Trophoblast cell (in vitro differentiated cells and primary cell): ENCODE measurements around the gene MACROH2A2.

Experiments
- DNase-seq, 2 donors: peaks; one replicate each; pipeline ENCODE4 v3.0.0-alpha.2; 2016
- H2AFZ ChIP-seq: 2 replicates; pipeline ENCODE4 v1.6.1; 2013; ENCODE audit warnings: low read length, moderate library complexity, mild to moderate bottlenecking; ENCODE audit not compliant: insufficient read depth, poor library complexity
- H2AK5ac ChIP-seq: 2 replicates; pipeline ENCODE4 v1.6.1; 2013; ENCODE audit warnings: mild to moderate bottlenecking, low read length
- H2BK120ac ChIP-seq: 2 replicates; pipeline ENCODE4 v1.6.1; 2013; ENCODE audit warnings: low read length, mild to moderate bottlenecking, moderate library complexity; ENCODE audit not compliant: insufficient read depth, poor library complexity
- H2BK12ac ChIP-seq: 2 replicates; pipeline ENCODE4 v1.6.1; 2013; ENCODE audit warnings: mild to moderate bottlenecking, low read length, moderate library complexity
- H2BK5ac ChIP-seq: 2 replicates; pipeline ENCODE4 v1.6.1; 2013; ENCODE audit warnings: low read length, low read depth, moderate library complexity, mild to moderate bottlenecking; ENCODE audit not compliant: poor library complexity
- H3K14ac ChIP-seq: 2 replicates; pipeline ENCODE4 v1.6.1; 2013; ENCODE audit warnings: mild to moderate bottlenecking, low read length
- H3K18ac ChIP-seq: 2 replicates; pipeline ENCODE4 v1.6.1; 2013; ENCODE audit warnings: mild to moderate bottlenecking, low read length
- H3K23ac ChIP-seq: 2 replicates; pipeline ENCODE4 v1.6.1; 2013; ENCODE audit warnings: low read length
- H3K27ac ChIP-seq: 2 replicates; pipeline ENCODE4 v1.5.1; 2013; ENCODE audit warnings: low read depth, mild to moderate bottlenecking, inconsistent platforms, low read length, moderate library complexity
- H3K27me3 ChIP-seq: 2 replicates; pipeline ENCODE4 v1.6.1; 2013; ENCODE audit warnings: inconsistent platforms, mild to moderate bottlenecking, low read length, moderate library complexity; ENCODE audit not compliant: insufficient read depth
- H3K36me3 ChIP-seq, 2 experiments: 1 replicate in 1 of 2; 2 replicates in 1 of 2; pipeline ENCODE4 v1.6.1; 2013; ENCODE audit warnings: low read length in 2 of 2, mild to moderate bottlenecking in 2 of 2, moderate library complexity in 1 of 2; ENCODE audit not compliant: insufficient read depth in 2 of 2, control insufficient read depth in 1 of 2
- H3K4ac ChIP-seq: 2 replicates; pipeline ENCODE4 v1.6.1; 2013; ENCODE audit warnings: low read depth, mild to moderate bottlenecking, low read length, moderate library complexity
- H3K4me1 ChIP-seq, 2 experiments: 1 replicate in 1 of 2; 2 replicates in 1 of 2; pipeline ENCODE4 v1.6.1; 2013; ENCODE audit warnings: low read length in 2 of 2, mild to moderate bottlenecking in 2 of 2, moderate library complexity in 1 of 2; ENCODE audit not compliant: insufficient read depth in 2 of 2, control insufficient read depth in 1 of 2
- H3K4me2 ChIP-seq: 2 replicates; pipeline ENCODE4 v1.6.1; 2013; ENCODE audit warnings: inconsistent platforms, mild to moderate bottlenecking, low read length, moderate library complexity
- H3K4me3 ChIP-seq: 2 replicates; pipeline ENCODE4 v1.5.1; 2013; ENCODE audit warnings: mild to moderate bottlenecking, low read depth, low read length, inconsistent platforms
- H3K79me1 ChIP-seq: one replicate; pipeline ENCODE4 v1.6.1; 2013; ENCODE audit warnings: low read length
- H3K79me2 ChIP-seq: 2 replicates; pipeline ENCODE4 v1.6.1; 2013; ENCODE audit warnings: low read length, mild to moderate bottlenecking; ENCODE audit not compliant: control insufficient read depth, insufficient read depth, poor library complexity
- H3K9ac ChIP-seq: 2 replicates; pipeline ENCODE4 v1.6.1; 2013; ENCODE audit warnings: mild to moderate bottlenecking, low read length
- H3K9me3 ChIP-seq: 2 replicates; pipeline ENCODE4 v1.6.1; 2013; ENCODE audit warnings: low read depth, mild to moderate bottlenecking, control low read depth, inconsistent platforms, low read length; ENCODE audit not compliant: insufficient read depth
- H4K12ac ChIP-seq: 2 replicates; pipeline ENCODE4 v1.6.1; 2013; ENCODE audit warnings: low read depth, mild to moderate bottlenecking, low read length, moderate library complexity
- H4K8ac ChIP-seq: 2 replicates; pipeline ENCODE4 v1.6.1; 2013; ENCODE audit warnings: low read depth, mild to moderate bottlenecking, low read length, moderate library complexity
- H4K91ac ChIP-seq: one replicate; pipeline ENCODE4 v1.6.1; 2013; ENCODE audit warnings: low read depth, mild to moderate bottlenecking, low read length, moderate library complexity
- WGBS: extraction: QIAGEN DNeasy Blood & Tissue Kit; methylation state at CpG from one replicate; pipeline ENCODE4 v1.1.7; 2013; ENCODE audit warnings: missing lambda C conversion rate; ENCODE audit not compliant: insufficient read length, insufficient coverage; ENCODE audit errors: extremely low coverage; 5-methylcytosine and 5-hydroxymethylcytosine counted together

Gene MACROH2A2

DNA sequence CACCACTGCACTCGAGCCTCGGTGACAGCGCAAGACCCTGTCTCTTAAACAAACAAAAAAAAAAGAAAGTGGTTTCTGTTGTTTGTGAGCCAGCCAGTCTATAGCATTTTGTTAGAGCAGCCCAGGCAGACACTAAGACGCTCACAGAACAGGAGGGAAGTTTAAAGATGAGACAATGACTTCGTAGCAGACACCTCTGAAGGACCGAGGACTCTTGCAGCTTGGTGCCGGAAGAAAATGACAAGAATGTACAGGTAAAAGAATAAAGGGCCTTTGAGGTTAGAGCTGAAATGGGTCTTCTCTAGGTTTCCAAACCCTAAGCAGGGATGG, 39.7 kb downstream of the MACROH2A2 start:
- H2AFZ ChIP-seq, result no peak overlapping the region
- H3K4me2 ChIP-seq, result no peak overlapping the region
- H3K27ac ChIP-seq, result no peak overlapping the region
- H2AK5ac ChIP-seq, result no peak overlapping the region
- no CpG with 5 or more reads among the region's 7 CpGs for WGBS
- no peak overlapping the region for H4K8ac ChIP-seq
- peaks cover 3% of the 10 kb centered on the region for H3K79me1 ChIP-seq
- H2BK5ac ChIP-seq, result no peak overlapping the region
- H4K12ac ChIP-seq, result no peak overlapping the region
- peaks cover 9 to 11% of the 10 kb centered on the region in 2 experiments for H3K4me1 ChIP-seq
- no peak overlapping the region for H3K4ac ChIP-seq
- no peak overlapping the region for H3K18ac ChIP-seq
- H3K36me3 ChIP-seq, result peaks cover 0 to 4% of the 10 kb centered on the region in 2 experiments
- H2BK120ac ChIP-seq, result no peak overlapping the region
- H3K4me3 ChIP-seq, result no peak overlapping the region
- no peak overlapping the region for H3K9ac ChIP-seq
- no peak overlapping the region for H3K23ac ChIP-seq
- H3K27me3 ChIP-seq, result no peaks in the 10 kb centered on the region
- no peaks in the 10 kb centered on the region for H3K9me3 ChIP-seq
- H3K79me2 ChIP-seq, result no peaks in the 10 kb centered on the region
- H3K14ac ChIP-seq, result no peak overlapping the region
- H4K91ac ChIP-seq, result no peak overlapping the region
- no peak for DNase-seq
- H2BK12ac ChIP-seq, result no peak overlapping the region

GRCh38 chr10:70093335-70093944, 40.8 kb downstream of the MACROH2A2 start:
- Histone ChIP-seq H3K9me3 (no peaks in the 10 kb centered on the region), H3K14ac (no peak overlapping the region), H3K4me2 (no peak overlapping the region), H4K12ac (no peak overlapping the region), H3K9ac (no peak overlapping the region), H2BK5ac (no peak overlapping the region), H4K91ac (no peak overlapping the region), H4K8ac (no peak overlapping the region), H3K79me2 (no peaks in the 10 kb centered on the region), H3K27ac (no peak overlapping the region), H3K18ac (no peak overlapping the region), H3K4ac (no peak overlapping the region), H2BK12ac (no peak overlapping the region), H3K36me3 (peaks cover 0 to 4% of the 10 kb centered on the region in 2 experiments), H3K27me3 (no peaks in the 10 kb centered on the region), H3K23ac (no peak overlapping the region), H3K79me1 (peaks cover 3% of the 10 kb centered on the region), H3K4me3 (no peak overlapping the region), H2AK5ac (no peak overlapping the region), H3K4me1 (peaks cover 9 to 11% of the 10 kb centered on the region in 2 experiments), H2AFZ (no peak overlapping the region), H2BK120ac (no peak overlapping the region)
- WGBS, result no CpG with 5 or more reads among the region's 9 CpGs
- DNase-seq, result no peak

- Histone ChIP-seq H3K23ac (no peak overlapping the region), H4K8ac (no peak overlapping the region), H3K4me2 (no peak overlapping the region), H3K4ac (no peak overlapping the region), H2AK5ac (no peak overlapping the region), H2BK5ac (no peak overlapping the region), H3K9ac (no peak overlapping the region), H3K18ac (no peak overlapping the region), H3K9me3 (no peaks in the 10 kb centered on the region), H2AFZ (no peak overlapping the region), H4K91ac (no peak overlapping the region), H3K14ac (no peak overlapping the region), H3K4me3 (no peak overlapping the region), H2BK120ac (no peak overlapping the region), H3K36me3 (peaks cover 0 to 4% of the 10 kb centered on the region in 2 experiments), H4K12ac (no peak overlapping the region), H3K27me3 (no peaks in the 10 kb centered on the region), H3K79me1 (peaks cover 3% of the 10 kb centered on the region), H3K27ac (no peak overlapping the region), H3K4me1 (peaks cover 9 to 11% of the 10 kb centered on the region in 2 experiments), H3K79me2 (no peaks in the 10 kb centered on the region), H2BK12ac (no peak overlapping the region)
- DNase-seq, result no peak
- WGBS, result no CpG with 5 or more reads among the region's 2 CpGs
Observed at GRCh38 chr10:70094250-70094649, 41.6 kb downstream of the MACROH2A2 start.

GRCh38 chr10:70096016-70096704, 43.5 kb downstream of the MACROH2A2 start:
- H3K9me3 ChIP-seq, result no peaks in the 10 kb centered on the region
- no CpG with 5 or more reads among the region's 6 CpGs for WGBS
- no peak overlapping the region for H2AK5ac ChIP-seq
- H3K27ac ChIP-seq, result no peak overlapping the region
- no peaks in the 10 kb centered on the region for H3K79me2 ChIP-seq
- no peak overlapping the region for H3K14ac ChIP-seq
- H2AFZ ChIP-seq, result no peak overlapping the region
- H2BK5ac ChIP-seq, result no peak overlapping the region
- H3K23ac ChIP-seq, result no peak overlapping the region
- DNase-seq, result no peak
- H2BK120ac ChIP-seq, result no peak overlapping the region
- no peak overlapping the region for H3K18ac ChIP-seq
- peaks cover 3% of the 10 kb centered on the region for H3K79me1 ChIP-seq
- no peak overlapping the region for H2BK12ac ChIP-seq
- H3K4me1 ChIP-seq, result peaks cover 6% of the 10 kb centered on the region in 2 experiments
- no peak overlapping the region for H3K9ac ChIP-seq
- no peak overlapping the region for H3K4me3 ChIP-seq
- no peak overlapping the region for H3K4ac ChIP-seq
- no peaks in the 10 kb centered on the region for H3K27me3 ChIP-seq
- no peak overlapping the region for H4K12ac ChIP-seq
- no peak overlapping the region for H3K4me2 ChIP-seq
- H4K91ac ChIP-seq, result no peak overlapping the region
- peaks cover 0 to 4% of the 10 kb centered on the region in 2 experiments for H3K36me3 ChIP-seq
- H4K8ac ChIP-seq, result no peak overlapping the region
